HG03575 (cell line): ENCODE measurements around the gene FBXW8.

Experiments
- ATAC-seq: cut with Tn5 transposase; IDR thresholded peaks from one replicate; pipeline ENCODE4 v1.9.1; 2021; ENCODE audit not compliant: unreplicated experiment, insufficient number of reproducible peaks, low FRiP score; ENCODE audit errors: extremely low read depth

The FBXW8 gene

DNA sequence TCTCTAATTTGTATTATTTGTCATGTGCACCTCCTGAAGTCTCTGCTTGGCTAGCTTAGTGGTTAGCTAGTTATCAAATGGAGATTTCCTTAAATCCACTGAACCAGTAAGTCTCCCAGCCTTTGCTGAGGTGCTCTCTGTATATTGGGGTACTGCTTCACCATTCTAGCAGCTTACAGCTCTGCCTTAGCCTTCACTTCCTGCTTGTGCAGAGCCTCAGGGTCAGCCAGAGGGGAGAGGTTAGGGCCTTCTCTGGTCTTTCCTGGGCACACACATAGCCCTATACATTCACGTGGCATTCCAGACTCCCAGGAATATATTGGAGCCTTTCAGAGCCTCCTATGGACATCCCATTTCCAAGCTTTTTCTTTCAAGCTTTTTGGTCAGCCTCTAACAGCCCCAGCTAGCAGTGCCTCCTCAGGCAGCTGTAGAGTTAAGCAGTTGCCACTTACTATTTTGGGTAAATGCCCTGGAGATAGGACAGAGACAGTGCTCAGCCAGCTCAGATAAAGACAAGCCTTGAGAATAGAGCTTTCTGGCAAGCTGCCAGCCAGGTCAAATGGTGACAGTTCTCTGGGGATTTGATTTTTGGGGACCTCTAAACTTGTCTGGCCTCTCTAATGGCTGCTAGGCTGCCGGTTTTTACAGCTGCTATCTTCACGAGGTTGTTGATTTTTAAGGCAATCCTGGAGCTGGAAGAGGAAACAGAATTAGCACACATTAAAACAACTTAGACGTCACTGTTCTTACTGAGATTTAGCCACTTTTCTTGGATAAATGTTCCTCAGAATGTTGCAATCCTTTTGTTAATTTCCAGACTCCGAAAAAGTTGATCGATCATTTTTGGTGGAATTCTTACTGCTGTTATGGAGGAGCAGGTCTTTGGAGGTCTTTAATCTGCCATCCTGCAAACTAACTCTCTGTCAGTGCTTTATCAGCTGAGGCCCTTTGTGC lies 32.9 kb downstream of the FBXW8 start:
- no peak for ATAC-seq

DNA sequence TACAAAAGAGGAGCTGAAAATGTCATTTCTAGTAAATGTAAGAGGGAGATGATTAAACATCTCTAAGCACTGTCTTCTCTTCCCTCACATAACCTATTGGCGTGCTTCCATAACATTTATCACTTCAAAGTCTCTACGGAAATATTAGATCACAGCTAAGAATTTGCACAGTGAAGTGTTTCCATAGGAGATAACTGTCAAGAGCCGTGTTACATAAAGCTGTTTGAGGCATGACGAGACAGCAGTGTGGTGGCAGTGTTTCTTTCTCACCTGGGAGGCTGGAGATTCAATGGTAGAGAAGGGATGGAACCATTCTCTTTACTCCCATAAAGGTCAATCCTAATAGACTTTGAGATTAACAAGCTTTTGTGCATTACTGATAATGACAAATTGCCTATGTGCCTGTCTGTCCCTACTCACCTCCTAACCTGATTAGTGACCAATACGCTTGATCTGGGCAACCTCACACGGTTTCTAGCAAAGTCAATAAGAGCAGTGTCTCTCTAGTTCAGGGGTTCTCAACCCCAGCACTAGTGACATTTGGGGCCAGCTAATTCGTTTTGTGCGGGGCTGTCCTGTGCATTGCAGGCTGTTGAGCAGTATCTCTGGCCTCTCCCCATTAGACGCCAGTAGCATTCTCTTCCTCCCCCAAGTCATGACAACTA lies 35.3 kb downstream of the FBXW8 start:
- no peak for ATAC-seq

DNA sequence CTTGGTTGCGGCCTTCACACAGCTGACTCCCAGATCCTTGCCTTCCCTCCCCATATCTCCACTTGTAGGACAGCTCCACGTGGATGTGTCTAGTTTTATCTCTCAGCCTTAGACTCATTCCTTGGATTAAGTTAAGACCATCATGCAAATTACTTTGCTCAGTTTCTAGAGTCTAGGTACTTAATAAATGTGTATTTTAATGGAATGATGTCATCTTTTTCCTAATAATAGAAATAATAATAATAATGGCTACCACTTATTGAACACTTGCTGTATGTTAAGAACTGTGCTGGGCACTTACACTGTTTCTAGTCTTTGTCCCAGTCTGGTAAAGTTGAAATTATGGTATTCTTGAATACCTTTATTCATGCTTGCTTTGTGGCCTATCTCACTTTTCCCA lies 37.5 kb downstream of the FBXW8 start:
- ATAC-seq, result no peak

DNA sequence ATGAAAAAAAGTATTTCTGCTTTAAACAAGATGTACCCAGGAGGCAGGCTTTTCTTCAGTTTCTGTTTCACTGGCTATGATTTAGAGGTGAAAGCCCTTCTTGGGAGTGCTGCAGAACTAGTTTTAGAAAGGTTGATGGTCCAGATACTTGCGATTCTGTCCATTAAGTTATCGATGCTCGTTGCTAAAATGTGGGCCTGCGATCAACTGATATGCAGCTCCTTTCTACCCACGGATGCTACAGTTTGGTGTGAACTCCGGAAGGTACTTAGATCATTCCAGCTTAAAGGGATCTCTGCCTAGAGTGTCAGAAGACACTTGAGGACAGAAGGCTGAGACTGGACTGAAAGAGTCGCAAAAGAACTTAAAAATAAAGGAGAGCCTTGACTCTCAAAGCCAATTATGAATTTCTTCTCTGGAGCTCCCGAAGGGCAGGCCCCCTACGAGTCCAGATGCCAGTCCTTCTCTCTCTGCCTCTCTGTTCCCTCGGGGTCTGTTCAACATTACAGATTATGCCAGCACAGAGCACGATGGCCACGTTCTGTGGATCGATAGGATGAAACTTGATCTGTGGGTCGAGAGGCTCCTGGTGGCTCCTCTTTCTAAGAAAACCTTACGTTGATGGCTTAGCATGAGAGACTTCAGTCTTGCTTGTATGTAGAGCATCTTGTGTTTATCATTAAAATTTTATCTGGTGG lies 40.0 kb downstream of the FBXW8 start:
- no peak for ATAC-seq

DNA sequence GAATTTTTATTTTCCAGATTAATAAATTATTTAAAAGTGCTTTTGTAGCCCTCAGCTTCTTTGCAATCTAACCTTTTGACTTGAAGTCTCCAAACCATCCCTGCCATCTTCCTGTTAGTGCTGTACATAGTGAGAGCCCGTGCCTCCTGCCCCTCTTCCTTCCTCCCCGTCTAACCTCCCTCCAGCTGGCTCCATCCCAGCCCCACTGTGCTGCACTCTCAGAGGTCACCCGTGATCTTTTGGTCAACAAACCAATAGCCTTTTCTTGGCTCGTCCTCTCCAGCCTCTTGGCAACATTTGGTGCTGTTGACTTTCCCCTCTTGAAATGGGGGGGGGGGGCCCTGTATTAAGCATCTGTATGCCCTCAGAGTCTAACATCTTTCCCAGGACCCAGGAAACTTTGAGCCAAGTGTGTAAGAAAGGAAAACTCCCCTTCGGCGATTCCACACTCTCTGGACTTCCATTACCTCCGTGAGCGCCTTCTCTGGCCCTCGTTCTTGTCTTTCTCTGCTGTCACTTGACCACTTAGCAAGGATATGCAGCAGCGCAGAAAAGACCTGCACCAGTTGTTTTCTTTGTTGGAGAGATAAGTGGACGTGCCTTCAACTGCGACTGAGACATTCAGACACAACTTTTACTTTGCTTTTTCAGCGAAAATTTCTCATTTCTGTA lies 44.1 kb downstream of the FBXW8 start:
- ATAC-seq, result no peak

DNA sequence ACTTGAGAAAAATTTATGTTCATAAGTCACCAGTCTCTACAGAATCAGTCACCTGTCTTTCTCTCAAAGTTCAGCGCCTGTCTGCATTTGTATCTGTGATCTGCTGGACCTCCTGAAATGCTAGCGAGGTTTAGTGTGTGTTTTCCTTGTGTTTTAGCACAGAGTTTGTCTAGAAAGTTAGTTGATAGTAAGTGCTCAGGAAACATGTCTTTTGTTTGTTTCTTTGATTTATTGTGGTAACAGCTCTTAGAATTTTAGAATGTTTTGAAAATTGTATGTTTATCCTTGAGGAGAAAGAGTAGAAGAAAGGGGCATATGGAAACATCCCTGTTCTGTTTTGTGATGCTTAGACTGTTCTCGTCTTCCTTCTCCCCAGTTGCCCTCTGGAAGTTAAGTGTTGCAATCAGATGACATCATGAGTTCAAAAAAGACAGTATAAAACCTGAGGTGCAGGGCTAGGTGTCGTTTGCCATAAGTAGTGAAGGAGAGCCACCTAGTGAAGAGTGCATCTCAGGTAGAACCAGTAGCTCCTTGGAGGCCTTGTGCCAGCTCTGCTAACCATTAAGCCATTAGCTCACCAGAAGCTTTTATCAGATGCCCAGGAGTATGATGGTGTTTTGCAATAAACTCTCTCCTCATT lies 44.8 kb downstream of the FBXW8 start:
- no peak for ATAC-seq

DNA sequence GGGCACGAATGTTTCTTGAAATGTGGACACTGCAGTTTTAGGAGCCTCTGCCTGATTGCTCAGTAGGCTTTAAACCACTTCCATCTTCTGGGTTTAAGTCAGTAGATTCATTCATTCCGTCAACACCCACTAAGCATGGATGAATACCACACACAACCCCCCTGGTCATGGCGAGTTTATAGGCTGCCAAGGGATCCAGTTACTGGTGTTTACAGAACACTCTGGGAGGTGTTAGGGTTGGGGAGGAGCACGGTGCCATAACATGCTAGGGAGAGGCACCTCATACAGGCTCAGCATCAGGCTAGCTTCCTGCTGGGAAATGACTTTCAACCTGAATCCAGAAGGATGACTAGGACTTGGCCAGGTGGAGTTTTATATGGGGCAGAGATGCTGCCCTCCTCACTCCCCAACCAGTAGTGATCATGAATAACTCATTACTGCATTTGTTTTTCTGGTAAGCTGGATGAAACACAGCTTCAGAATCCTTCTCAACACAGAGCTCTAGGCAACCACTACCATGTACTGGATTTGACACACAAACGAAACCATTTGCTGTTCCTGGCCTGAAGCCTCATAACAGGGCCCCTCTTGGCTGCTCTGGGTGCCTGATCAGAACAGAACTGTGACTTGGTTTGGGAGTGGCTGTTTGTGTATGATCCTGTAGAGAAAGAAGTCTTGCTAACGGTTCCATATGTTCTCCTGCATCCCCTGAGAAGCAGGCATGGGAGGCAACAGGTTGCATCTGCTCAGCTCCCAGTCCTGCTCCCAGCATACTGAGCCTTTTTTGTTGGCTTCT lies 47.9 kb downstream of the FBXW8 start:
- no peak for ATAC-seq

DNA sequence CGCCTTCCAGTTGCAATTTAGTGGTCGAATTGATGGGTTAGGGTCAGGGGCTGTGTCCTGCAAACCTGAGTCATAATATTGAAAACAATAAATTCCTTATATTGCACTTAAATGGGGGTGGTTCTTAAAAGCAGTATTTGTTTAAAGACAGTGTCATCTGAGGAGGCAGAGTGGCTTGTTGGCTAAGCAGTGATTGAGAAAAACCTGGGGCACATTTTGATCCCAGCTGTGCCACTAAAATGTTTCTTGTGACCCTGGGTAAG lies 48.4 kb downstream of the FBXW8 start:
- ATAC-seq, result no peak

DNA sequence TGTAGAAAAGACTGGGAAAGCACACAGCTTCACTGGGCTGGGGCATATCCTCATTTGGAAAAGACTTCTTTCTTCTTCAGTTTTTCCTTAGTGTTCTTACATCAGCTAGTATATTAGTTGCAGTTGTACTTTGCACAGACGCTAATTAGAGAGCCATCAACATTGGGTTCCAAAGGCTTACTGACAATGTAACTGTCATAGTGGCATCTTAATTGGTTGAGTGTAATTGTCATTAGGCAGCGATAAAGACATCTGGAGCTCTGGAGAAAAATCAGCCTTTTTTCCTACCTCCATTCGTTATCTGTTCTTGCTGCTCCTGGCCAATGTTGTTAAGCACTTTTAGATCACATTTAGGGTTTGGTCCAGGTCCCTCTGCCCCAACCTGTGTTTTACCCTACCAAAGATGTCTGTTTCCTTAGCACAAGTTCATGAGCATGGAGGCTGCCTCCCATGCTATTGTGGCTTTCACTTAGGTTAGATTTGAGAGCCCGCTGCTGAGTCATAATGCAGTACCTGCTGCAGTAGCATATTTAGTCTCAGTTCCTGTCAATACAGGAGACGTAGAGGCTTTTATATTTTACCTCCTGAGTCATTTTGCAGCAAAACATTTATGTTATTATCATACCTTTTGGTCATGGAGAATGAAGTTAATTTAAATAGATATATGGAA lies 49.2 kb downstream of the FBXW8 start:
- ATAC-seq, result peak; percentile 77

DNA sequence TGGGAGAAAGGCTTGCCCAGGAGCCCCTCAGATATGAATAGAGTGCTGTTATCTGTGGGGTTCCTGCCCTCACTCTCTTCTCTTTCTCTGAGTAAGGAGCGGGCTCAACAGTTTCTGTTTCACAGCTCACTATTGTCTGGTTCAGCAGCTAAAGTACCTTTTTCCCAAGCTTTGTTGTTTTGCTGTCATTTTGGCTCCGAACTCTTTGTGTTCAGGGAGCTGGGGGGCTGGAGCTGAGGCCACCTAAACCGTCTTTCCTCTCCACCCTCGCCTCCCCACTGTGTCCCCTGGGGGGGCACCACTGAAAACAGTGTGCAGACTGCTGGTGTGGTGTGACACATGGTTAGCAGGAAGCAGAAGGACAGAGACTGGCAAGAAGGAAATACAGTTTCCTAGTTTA lies 51.4 kb downstream of the FBXW8 start:
- no peak for ATAC-seq

DNA sequence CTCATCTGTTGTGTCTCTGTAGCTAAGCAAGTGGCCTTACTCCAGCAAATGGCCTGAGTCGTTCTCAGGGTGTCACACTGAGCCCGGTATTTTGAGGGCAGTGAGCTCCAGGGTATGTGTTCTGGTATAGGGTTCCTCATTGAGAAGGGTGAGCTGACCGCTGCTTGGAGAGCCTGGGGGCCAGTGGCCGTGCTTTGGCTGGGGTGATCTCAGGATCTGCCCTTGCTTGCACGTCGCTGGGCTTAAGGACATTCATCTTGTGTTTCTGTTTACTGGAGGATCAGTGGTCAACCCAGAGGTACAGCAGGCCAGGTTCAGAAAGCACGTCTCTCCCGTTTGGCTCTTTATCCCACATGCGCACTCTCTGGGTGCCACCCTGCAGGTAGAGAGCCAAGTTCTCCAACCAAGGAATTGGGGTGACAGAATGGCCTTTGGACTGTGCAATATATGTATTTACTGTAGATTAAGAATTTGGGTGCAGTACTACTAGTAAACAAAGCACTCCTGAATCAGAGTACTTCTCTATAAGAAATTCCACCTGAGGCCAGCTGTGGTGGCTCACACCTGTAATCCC lies 52.1 kb downstream of the FBXW8 start:
- no peak for ATAC-seq

DNA sequence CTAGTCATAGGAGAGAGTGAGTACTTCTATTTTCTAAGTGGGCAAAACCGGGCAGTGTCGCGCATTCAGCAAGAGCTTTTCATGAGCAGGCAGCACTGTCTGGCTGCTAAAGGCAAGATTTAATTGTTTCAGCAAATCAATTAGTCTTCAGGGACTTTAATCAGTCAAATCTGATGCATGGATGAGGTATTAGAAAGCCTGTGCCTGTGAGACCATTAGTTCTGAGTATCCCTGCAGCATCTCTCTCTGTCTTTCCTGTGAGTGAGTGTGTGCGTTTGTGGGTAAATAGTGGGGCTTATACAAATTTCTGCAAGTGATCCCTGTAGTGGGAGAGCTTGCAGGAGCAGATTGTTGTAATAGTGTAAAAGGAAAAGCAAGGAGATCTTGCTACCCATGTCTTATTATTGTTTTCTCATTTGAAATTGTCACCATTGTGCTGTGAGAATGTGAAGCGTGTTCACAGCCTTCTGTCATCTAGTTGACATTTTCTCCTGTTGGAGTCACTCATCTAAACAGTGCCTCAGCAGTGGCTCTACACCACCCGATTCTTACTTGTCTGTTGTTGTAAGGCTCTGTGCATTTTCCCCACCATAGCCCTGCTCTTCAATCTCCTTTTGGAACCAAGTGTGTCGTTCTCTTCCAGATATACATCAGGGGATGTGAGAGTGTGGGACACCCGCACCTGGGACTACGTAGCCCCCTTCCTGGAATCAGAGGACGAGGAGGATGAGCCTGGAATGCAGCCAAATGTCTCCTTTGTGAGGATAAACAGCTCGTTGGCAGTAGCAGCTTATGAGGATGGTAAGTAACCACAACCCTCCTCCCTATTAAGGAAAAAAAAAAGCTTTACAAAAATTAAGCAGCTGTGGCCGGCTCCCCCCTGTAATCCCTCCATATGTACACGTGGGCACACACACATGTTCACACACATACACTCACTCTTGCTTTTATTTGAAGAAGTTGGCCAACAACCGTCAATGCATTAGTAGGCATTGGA lies 53.6 kb downstream of the FBXW8 start:
- ATAC-seq, result no peak

DNA sequence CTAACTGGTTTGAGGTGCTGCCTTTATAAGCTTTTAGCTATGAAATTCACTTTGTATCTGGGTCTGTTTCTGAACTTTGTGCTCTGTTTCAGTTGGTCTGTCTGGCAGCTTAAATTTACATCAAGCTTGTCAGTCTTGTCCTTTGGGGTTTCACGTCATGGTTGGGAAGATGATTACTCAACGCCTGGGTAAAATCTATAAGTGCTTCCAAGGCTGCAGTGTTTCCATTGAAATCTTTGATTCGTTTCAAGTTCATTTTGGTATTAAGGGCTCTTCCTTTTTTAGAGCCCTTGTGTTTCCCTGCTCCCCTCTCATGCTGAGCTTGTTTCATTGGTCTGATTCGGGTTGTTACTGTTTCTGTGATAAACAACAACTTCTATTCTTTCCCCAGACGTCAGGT lies 58.2 kb downstream of the FBXW8 start:
- ATAC-seq, result no peak

DNA sequence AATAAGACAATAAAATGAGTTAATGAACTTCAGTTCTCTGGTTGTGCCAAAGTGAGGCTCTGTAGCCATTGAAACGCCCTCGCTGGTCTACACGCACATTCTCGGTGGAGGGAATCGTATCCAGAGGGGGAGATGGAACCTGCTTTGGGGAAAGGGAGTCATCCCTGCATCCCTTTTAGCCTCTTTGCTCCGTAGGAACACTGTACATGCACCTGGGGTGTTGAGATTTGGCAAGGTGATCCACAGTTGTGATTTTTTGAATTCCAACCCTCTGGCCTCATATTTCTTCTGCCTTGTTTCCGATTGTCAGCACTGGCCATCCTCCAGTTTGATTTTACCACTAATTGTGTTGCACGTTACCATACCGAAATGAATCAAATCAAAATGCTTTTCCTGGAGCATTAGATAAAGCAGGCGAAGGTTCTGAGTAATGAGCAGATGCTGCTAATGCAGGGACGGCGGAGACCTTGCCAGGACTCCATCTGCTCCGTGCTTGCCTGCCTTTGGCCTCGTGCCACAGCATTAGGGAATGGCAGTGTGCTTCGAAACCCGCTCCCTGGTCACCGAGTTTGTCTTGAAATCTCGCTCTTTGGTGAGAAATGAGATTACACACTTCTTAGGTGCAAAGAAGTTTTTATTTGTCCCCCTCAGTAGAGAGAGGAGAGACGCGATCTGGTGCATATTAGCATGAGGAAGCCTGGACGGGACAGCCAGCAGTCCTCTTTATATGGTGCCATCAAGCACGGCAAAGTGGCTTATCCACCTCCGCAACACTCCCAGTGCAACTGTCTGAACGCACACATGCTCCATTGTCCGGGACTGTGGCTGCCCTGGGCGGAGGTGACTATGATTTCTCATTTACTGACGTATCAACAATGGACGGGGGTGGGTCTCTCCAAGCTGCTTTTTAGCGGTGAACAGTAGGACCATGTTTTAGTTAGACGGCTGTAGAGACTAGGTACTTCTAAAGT lies 59.1 kb downstream of the FBXW8 start:
- no peak for ATAC-seq

DNA sequence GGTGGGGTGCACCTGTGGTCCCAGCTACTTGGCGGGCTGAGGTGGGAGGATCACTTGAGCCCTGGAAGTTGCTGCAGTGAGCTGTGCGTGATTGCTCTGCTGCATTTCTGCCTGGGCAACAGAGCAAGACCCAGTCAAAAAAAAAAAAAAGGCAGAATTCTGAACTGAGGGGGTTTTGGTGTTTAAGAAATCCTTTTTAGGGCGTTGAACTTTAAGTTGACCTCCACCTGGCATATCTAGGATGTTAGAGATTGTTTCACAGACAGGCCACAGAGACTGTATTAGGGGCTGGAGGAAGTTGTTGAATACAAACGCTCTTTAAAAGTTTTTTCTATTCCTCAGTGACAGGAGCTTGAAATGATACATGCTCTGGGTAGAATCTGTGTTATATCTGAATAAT lies 60.5 kb downstream of the FBXW8 start:
- no peak for ATAC-seq
